ENCODE results near the gene ACTC1.
"Not testable (repeated sequence)": the region's sequence is repeated elsewhere in the genome, so short reads cannot be mapped to it uniquely, and the experiment has no call there.

The ACTC1 gene

GRCh38 chr15:34809186-34809585 lies 13.8 kb upstream of the ACTC1 start:
- DNase-seq (ENCODE audit: extremely low spot score) = no peak
- CTCF ChIA-PET = no interaction called here
- POLR2A ChIA-PET = no interaction called here
- TF ChIP-seq LEF1 (IDR thresholded peaks at IDR 0.05; ENCODE audit: borderline replicate concordance) (no peak), FOXA1 (IDR thresholded peaks at IDR 0.05) (no peak), SUZ12 (IDR thresholded peaks at IDR 0.05) (no peak), ZNF384 (IDR thresholded peaks at IDR 0.05) (no peak), FOXK2 (IDR thresholded peaks at IDR 0.05) (no peak), BHLHE40 (IDR thresholded peaks at IDR 0.05; ENCODE audit: borderline replicate concordance) (no peak), L3MBTL2 (conservative IDR thresholded peaks at IDR 0.05) (no peak), ELF4 (IDR thresholded peaks at IDR 0.05) (no peak), CTBP1 (IDR thresholded peaks at IDR 0.05; ENCODE audit: borderline replicate concordance) (no peak), TARDBP (IDR thresholded peaks at IDR 0.05) (no peak), FOXM1 (IDR thresholded peaks at IDR 0.05; ENCODE audit: borderline replicate concordance) (no peak), SP1 (IDR thresholded peaks at IDR 0.05) (no peak), ARNT (IDR thresholded peaks at IDR 0.05) (no peak), NFRKB (IDR thresholded peaks at IDR 0.05) (no peak), HDGF (IDR thresholded peaks at IDR 0.05; ENCODE audit: borderline replicate concordance) (no peak)
- TF ChIP-seq, protein P1, sequence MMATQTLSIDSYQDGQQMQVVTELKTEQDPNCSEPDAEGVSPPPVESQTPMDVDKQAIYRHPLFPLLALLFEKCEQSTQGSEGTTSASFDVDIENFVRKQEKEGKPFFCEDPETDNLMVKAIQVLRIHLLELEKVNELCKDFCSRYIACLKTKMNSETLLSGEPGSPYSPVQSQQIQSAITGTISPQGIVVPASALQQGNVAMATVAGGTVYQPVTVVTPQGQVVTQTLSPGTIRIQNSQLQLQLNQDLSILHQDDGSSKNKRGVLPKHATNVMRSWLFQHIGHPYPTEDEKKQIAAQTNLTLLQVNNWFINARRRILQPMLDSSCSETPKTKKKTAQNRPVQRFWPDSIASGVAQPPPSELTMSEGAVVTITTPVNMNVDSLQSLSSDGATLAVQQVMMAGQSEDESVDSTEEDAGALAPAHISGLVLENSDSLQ (IDR thresholded peaks at IDR 0.05) = no peak

- TF ChIP-seq SP1 (IDR thresholded peaks at IDR 0.05) = no peak
- TF ChIP-seq NFRKB (IDR thresholded peaks at IDR 0.05) = no peak
- TF ChIP-seq LEF1 (IDR thresholded peaks at IDR 0.05; ENCODE audit: borderline replicate concordance) = no peak
- TF ChIP-seq FOXA1 (IDR thresholded peaks at IDR 0.05) = no peak
- TF ChIP-seq ELF4 (IDR thresholded peaks at IDR 0.05) = no peak
- TF ChIP-seq HDGF (IDR thresholded peaks at IDR 0.05; ENCODE audit: borderline replicate concordance) = no peak
- no peak for TF ChIP-seq ZNF384 (IDR thresholded peaks at IDR 0.05)
- TF ChIP-seq CTBP1 (IDR thresholded peaks at IDR 0.05; ENCODE audit: borderline replicate concordance) = no peak
- no peak for TF ChIP-seq TARDBP (IDR thresholded peaks at IDR 0.05)
- no peak for TF ChIP-seq ARNT (IDR thresholded peaks at IDR 0.05)
- no peak for TF ChIP-seq FOXK2 (IDR thresholded peaks at IDR 0.05)
- TF ChIP-seq, protein P1 (IDR thresholded peaks at IDR 0.05) = no peak
- no peak for TF ChIP-seq FOXM1 (IDR thresholded peaks at IDR 0.05; ENCODE audit: borderline replicate concordance)
- no peak for TF ChIP-seq L3MBTL2 (conservative IDR thresholded peaks at IDR 0.05)
- TF ChIP-seq BHLHE40 (IDR thresholded peaks at IDR 0.05; ENCODE audit: borderline replicate concordance) = no peak
- TF ChIP-seq SUZ12 (IDR thresholded peaks at IDR 0.05) = no peak
- no peak for DNase-seq (ENCODE audit: extremely low spot score)
Observed at GRCh38 chr15:34808016-34808415, 12.7 kb upstream of the ACTC1 start.

DNA sequence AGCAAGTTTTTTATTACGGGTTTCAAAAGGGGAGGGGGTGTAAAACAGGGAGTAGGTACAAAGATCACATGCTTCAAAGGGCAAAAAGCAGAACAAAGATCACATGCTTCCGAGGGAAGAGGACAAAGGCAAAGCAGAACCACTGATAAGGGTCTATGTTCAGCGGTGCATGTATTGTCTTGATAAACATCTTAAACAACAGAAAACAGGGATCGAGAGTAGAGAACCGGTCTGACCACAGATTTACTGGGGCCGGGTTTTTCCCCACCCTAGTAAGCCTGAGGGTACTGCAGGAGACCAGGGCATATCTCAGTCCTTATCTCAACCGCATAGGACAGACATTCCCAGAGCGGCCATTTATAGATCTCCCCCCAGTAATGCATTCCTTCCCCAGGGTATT lies 11.9 kb upstream of the ACTC1 start:
- POLR2A ChIA-PET; DNase-seq (ENCODE audit: extremely low spot score); CTCF ChIA-PET: not testable (repeated sequence)

More at GRCh38 chr15:34808016-34808415, 12.7 kb upstream of the ACTC1 start:
- CTCF ChIA-PET = no interaction called here
- POLR2A ChIA-PET = no interaction called here

DNA sequence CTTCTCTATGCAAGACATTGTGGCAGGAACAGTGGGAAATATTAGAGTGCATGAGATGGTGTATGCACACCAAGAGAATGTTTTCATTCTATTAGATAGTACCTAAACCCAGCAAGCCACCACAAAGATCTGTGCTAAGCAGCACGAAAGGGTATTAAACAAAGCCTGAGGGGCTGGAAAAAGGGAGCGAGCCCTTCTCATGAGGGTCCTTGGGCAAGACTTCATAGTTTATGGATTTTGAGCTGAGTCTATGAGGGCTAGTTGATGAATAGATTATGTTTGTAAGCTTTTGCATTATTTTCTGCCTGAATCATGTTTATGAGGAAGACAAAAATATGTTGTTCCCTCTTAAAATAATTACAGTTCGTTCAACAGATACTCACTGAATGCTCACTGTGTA lies 9.4 kb upstream of the ACTC1 start:
- ChIA-PET POLR2A (no interaction called here), CTCF (no interaction called here)
- DNase-seq (ENCODE audit: extremely low spot score) = no peak
- no peak for TF ChIP-seq SUZ12 (IDR thresholded peaks at IDR 0.05)
- no peak for TF ChIP-seq BHLHE40 (IDR thresholded peaks at IDR 0.05; ENCODE audit: borderline replicate concordance)

- no peak for DNase-seq (ENCODE audit: extremely low spot score)
- POLR2A ChIA-PET = no interaction called here
- CTCF ChIA-PET = no interaction called here
- TF ChIP-seq ZNF384 (IDR thresholded peaks at IDR 0.05) (no peak), FOXA1 (IDR thresholded peaks at IDR 0.05) (no peak)
Observed at GRCh38 chr15:34804113-34804512, 8.8 kb upstream of the ACTC1 start.

- ChIA-PET CTCF (no interaction called here), POLR2A (interaction anchor here (0.6 kb wide), 1 partner anchor 763 kb away, joined by 3 read pairs; no protein-coding TSS in a partner anchor)
- no peak for DNase-seq (ENCODE audit: extremely low spot score)
Observed at GRCh38 chr15:34802803-34803750, 7.7 kb upstream of the ACTC1 start.

GRCh38 chr15:34802371-34802770 lies 7.0 kb upstream of the ACTC1 start:
- ChIA-PET CTCF (no interaction called here), POLR2A (no interaction called here)
- no peak for DNase-seq (ENCODE audit: extremely low spot score)
- TF ChIP-seq TARDBP (IDR thresholded peaks at IDR 0.05) = no peak
- no peak for TF ChIP-seq LEF1 (IDR thresholded peaks at IDR 0.05; ENCODE audit: borderline replicate concordance)
- TF ChIP-seq BHLHE40 (IDR thresholded peaks at IDR 0.05; ENCODE audit: borderline replicate concordance) = no peak

More at GRCh38 chr15:34802803-34803750, 7.7 kb upstream of the ACTC1 start:
- TF ChIP-seq SUZ12 (IDR thresholded peaks at IDR 0.05) = no peak
- TF ChIP-seq L3MBTL2 (conservative IDR thresholded peaks at IDR 0.05) = no peak
- TF ChIP-seq BHLHE40 (IDR thresholded peaks at IDR 0.05; ENCODE audit: borderline replicate concordance) = no peak
- no peak for TF ChIP-seq NFRKB (IDR thresholded peaks at IDR 0.05)
- no peak for TF ChIP-seq TARDBP (IDR thresholded peaks at IDR 0.05)
